Measurements from ENCODE around the gene MYMK.

The MYMK gene

DNA sequence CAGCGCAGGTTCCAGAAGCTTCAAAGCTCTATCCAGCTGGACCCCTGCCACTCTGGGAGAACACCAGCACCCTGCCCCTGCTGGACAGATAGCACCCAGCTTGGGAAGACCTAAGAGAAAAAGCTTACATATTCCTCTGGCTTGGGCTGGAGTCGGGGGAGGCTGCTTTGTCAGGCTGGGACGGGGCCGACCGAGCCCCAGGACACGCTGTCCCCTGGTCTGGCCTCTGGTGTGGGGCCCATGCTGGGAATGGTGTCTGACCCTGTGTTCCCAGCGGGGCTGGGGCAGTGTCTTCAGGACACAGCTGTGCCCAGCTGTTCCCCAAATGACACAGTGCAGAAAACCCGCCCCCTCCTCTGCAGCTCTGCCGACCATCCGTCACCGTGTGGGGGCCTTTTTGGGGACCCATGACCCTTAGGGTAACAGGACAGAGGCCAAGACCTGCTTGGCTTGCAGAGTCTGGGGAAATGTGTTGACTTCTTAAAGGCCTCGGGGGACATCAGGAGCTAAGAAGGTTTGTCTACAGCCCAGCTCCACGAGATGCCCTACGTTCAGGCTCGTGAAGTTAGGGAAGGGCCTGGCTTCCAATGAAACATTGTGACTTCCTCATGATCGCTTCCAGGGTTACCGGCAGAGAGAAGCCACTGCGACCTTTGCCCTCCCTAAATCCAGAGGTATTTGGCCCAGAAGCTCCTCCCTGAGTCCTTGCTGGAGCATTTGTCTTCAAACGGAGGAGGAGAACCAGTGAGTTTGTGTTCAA is 25.4 kb downstream of the MYMK start:
- no peak for DNase-seq

DNA sequence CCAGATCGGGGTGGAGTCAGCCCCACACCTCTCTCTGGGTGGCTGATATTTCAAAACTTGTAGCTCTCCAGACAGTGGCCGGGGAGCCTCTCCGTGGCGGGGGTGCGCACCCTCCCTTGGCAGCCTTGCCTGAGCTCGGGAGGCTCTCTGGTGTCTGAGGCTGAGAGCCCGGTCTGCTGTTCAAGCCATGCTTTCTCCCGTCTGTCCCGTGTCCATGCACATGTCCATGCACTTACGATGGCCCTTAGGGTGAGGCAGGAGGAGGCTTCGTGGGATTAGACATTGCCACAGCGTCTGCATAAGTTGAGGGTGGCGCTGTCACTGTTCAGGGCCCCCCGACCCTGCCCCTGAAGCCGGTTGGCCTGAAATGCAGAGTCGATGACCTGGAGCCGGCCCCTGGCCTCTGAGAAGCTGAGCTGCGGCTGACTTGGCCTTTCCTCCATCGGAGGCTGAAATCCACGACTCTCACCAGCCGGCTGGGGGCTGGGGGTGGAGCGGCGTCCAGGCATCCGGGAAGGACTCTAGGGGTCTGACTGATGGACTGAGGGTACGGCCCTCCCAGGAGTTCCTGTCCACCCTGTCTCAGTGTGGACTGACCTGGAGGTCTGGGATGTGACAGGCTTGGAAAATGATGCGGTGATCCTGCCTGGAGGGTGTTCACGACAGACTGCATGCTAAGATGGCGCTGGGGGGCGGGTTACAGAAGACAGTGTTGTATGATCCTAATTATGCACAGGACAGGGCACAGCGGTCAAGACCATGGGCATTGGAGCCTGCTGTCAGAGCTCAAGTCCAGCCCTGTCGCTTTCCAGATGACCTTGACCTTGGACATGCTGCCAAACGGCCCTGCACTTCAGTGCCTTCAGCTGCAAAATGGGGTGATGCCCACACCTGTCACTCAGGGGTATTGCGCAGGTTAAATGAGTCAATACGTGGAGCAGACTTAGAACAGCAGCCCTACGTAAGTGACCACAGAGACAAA is 27.6 kb downstream of the MYMK start:
- DNase-seq = no peak

DNA sequence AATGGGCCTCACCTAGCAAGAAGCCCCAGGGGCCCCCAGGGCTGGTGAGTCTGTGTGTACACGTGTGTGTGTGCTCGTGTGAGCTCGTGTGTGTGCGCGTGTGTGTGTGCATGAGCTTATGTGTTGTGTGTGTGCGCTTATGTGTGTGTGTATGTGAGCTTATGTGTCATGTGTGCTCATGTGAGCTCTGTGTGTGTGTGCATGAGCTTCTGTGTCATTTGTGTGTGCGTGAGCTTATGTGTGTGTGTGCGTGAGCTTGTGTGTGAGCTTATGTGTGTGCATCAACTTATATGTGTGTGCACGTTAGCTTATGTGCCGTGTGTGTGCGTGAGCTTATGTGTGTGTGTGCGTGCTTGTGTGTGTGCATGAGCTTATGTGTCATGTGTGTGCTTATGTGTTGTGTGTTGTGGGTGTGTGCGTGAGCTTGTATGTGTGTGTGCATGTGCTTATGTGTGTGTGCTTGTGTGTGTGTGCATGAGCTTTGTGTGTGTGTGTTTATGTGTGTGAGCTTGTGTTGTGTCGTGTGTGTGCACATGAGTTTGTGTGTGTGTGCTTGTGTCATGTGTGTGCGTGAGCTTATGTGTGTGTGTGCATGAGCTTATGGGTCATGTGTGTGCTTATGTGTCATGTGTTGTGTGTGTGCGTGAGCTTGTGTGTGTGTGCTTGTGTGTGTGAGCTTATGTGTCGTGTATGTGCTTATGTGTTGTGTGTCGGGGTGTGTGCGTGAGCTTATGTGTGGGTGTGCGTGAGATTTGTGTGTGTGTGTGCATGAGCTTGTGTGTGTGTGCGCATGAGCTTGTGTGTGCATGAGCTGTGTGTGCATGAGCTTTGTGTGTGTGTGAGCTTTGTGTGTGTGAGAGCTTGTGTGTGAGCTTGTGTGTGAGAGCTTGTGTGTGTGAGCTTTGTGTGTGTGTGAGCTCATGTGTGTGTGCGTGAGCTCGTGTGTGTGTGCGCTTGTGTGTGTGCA is 29.1 kb downstream of the MYMK start:
- DNase-seq = no peak

DNA sequence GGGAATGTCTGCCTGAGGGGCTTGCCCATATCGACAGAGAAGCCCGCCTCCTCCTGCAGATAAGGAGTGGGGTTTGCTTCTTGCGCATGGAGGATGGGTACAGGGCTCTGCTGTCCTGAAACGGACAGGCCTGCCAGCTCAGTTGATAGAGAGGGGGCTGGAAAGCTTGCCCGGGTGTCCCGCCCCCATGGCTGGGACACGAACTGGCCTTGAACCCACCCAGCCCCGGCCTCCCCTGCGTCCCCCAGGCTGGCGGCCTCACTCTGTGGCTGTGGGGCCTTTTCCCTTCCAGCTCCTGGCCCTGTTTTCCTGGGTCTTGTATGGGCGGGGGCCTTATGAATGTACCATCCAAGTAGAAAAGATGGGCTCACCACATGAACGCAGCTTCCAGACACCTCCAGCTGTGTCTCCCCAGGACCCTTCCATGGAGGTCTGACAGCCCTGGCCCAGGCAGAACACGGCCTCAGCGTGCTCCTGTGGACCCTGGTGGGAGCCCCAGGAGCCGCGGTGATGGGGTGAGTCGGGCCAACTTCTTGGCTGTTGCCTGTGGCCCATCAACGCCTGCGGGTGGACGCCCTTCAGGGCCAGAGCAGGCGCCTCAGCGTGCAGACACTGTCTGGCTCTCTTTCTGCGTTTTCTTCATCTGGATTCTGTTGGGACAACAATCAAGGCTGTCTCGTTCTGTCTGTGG is 30.0 kb downstream of the MYMK start:
- DNase-seq = no peak

DNA sequence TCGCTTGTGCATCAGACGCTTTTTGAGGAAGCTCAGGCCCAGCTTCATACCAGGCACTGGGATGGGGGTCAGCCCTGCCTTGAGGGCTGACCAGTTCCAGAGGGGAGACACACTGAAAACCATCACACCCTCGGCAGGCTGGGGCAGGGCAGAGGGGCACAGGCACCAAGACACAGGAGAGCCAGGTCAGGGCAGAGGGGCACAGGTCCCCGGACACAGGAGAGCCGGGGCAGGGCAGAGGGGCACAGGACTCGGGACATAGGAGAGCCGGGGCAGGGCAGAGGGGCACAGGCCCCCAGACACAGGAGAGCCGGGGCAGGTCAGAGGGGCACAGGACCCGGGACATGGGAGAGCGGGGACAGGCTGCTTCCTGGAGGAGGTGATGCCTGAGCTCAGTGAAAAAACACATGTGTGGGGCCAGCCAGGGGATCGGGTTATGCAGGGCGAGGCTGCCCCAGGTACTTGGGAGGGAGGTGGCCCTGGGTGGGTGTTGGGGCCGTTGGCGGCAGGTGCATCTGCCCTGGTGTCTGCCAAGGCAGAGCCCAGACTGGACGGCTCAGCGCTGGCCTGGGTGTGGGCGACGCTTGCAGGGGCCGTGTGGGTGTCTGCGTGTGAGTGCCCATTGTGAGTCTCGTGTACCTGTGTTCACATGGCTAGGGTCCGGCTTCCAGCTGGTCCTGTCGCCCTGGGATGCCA is 30.8 kb downstream of the MYMK start:
- no peak for DNase-seq

DNA sequence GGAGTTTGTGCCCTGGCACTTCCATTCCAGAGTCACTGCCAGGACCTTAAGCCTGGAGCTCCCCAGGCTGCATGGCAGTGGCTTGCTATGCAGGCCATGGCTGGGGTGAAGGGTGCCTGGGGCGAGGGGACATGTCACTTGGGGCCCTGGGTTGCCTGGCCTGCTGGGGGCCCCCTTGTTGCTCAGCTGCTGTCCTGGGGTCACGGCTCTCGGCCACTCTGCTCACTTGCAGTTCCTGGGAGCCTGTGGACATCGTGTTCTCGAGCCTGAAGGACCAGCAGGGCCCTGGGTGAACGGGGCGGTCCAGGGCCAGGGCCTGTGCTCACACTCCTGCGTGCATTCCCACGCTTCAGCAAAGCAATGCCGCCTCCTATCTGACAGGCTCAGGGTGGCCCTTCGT is 31.3 kb downstream of the MYMK start:
- DNase-seq = no peak

DNA sequence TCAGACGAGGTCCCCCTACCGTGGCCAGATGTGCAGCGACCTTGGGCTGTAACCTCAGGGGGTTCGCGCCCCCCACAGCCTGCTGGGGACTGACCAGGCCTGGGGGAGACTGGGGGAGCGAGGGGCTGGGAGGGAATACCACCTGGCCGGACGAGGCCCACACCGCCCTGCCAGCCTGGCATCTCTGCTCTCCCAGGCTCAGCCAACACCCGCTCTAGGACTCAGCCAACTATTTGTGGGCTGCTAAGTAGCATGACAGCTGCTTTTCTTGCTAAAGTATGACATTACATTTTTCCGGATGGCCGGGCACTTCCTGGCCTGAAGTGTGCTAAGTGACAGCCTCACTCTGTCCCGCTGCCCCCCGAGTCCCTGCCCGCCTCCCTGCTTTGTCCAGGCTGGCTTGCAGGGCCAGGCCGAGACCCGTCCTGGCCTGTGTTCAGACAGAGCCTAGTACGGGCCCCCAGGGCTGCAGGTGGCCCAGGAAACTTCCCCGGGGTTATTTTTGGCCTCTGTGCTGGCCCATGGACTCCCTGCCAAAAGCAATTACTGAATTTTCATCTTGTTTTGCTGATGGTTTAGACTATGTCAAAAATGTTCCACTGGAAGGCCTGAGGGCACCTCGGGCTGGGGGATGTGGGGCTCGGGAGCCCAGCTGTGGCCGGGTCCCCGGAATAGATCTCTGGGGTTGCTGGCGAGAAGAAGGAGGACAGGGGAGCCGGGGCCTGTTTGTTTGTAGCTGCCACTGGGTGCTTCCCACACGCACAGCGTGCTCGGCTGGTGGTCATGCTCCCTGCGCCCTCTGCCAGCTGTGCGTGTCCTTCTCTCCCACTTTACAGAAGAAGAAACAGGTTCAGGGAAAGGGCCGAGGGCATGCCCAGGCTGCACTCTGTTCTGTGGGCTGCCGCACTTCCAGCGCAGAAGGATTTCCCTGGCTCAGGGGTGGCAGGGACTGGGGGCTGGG is 32.4 kb downstream of the MYMK start:
- DNase-seq = peak; percentile 1

DNA sequence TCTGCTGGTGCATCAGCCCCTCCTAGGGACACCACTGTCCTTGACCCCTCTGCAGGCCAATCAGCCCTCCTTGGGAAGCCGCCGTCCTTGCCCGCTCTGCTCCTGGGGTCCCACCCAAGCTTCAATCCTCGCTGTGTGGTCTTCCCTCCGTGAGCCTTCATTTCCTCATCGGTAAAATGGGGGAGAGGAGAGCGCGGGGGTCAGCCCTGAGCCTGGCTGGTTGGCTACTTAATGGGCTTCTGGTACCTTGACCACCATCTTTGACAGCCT is 33.2 kb downstream of the MYMK start:
- no peak for DNase-seq

DNA sequence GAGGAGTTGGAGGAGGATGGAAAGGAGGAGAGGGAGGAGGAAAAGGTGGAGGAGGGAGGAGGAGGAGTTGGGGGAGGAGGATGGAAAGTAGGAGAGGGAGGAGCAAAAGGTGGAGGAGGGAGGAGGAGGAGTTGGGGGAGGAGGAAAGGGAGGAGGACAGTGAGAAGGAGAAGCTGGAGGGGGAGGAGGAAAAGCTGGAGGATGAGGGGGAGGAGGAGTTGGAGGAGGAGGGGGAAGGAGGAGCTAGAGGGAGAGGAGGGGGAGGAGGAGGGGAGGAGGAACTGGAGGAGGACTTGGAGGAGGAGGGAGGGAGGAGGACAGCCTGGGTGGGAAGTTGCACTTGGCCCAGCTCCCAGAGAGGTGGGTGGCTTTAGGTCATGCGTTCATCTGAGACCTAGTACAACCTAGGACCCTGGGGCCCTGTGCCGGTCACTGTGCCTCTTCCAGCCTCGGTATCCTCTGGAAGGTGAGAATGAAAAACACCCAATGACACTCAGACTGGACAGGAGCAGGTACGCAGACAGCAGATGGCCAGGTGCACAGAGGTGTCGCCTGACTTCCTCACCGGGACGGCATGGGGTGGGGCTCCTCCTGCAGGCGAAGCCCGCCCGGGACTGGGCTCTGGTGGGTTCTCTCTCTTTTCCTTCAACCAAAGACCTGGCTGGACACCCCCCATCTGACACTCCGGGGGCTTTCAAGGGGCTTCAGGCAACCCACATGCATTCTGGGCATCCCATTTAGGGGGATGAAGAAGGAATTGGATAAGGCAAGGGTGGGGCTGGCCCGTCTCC is 33.7 kb downstream of the MYMK start:
- DNase-seq = no peak

DNA sequence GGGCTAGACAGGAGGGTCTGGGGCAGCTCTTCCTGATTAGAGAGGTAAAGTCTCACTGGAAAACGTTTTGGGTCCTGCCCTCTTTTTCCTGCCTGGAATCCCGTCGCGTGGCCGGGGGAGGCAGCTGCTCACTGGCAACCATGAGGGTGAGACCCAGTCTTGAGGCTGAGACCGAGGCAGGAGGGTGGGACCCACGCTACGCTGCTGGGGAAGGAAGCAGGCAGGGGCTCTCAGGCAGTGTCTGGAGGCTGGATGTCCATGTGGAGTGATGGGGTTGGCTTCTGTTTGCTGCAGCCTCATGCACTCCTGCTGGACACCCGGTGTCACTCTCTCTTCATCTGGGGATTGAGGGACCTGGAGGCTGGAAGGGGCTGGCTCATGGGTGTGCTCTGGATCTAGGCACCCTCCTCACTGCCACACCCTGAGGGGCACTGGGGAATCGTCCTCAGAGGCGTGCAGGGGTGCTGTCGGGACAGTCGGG is 34.5 kb downstream of the MYMK start:
- DNase-seq = no peak

DNA sequence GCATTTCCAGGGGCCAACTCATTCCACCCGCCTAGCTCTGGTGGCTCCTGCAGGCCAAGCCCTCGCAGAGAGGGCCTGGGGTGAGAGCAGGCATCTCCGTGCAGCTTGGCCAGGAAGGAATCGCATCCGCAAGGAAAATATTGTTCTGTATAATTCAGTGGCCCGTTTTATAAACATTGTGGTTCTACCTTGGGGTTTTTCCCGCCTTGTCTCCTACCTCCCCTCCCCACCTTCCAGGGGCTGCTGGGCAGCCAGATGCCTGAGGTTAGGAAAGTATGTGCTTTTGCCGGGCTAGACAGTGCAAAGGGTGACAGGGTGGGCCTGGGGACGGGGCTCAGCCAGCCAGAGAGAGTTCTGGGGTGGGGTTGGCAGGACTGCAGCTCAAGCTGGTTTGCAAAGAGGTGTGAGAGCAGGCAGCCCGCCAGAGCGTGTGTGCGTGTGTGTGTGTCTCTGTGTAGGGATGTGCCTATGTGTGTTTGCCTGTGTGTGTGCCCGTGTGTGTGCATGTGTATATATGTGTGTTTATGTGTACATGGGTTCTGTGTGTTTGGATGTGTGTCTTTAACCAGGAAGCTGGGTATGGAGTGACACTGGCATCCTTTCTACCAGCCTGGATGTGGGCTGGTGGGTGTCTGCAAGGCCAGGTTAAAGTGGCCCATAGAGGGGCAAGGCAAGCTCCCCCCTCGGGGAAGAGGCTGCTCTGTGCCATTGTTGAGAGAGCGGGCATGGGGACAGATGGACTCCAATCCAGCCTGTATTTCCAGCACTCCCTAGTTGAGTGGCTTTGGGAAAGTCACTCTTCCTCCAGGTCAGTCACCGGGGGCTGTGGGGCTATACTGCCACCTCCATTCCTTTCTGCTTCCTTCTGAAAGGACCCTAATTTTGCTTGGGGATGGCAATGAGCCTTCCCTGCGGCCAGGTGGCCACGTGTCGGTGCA is 35.2 kb downstream of the MYMK start:
- no peak for DNase-seq

DNA sequence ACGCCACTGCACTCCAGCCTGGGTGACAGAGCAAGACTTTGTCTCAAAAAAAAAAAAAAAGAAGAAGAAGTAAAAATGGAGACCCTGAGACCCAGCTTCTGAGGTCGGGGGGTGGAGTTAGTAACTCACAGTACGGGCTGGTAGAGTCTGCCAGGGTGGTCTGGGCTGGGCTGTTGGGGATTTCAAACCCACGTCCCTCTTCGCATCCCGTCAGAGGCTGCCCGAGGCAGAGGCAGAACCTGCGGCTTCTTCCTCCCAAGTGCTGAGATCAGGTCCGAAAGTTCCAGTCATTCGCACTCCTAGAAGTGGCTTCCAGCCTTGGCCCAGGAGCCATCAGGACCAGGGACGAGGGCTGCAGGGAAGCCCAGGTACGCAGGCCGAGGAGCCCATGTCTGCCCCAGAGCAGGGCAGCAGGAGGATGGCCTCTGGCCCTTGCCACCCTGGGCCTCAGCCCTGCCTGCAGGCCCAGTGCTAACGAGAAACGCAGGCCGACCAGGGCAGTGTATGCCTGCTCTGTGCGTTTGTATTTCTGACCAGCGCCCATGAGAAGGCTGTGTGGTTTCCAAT is 36.0 kb downstream of the MYMK start:
- no peak for DNase-seq

DNA sequence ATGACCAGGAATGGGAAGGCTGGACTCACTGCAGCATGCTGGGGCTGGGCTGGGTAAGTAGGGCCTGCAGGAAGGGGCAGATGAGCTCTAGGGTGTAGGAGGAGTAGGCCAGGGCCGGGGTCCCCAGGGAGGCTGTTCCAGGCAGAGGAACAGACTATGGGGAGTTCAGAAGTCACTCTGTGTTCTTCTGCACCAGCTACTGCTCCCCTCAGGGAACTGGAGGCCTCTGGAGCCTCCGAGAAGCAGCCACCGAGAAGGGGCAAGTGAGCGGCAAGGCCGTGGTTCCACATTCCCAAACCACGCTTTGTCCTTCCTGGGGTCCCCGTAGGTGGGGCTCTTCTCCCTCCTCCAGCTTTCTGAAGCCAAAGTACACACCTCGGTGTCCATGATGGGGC is 37.4 kb downstream of the MYMK start:
- DNase-seq = no peak

DNA sequence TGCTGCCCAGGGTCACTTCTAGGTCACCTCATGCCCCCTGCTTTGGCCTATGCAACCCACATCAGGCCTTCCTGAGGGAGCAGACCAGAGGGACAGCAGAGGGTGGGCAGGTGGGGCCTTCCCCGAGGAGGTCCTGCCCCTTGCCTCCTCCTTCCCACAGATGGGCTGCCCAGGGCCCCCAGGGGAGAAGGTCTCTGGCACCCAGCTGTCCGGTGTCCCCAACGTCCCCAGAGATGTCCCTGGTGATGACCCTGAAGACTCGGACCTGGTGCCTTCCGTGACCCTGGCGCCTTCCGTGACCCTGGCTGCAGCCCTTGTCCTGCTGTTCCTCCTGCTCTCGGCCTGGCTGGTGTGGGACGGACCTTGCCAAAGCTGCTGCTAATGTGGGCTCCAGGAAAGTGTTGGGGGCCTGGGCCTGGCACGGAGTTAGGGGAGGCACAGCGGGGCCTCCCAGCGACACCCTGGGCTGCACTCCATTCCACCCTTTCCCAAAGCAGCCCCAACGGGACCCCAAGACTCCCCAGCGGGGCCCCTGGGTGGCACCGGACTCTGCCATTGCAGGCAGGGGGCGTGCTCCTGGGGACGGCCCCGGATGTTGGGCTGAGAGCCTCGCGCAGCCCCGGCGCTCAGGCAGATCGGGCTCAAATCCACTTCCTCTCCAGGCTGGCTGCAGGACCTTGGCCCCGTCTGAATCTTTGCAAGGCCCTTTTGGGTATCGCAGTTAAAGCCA is 39.1 kb downstream of the MYMK start:
- no peak for DNase-seq

DNA sequence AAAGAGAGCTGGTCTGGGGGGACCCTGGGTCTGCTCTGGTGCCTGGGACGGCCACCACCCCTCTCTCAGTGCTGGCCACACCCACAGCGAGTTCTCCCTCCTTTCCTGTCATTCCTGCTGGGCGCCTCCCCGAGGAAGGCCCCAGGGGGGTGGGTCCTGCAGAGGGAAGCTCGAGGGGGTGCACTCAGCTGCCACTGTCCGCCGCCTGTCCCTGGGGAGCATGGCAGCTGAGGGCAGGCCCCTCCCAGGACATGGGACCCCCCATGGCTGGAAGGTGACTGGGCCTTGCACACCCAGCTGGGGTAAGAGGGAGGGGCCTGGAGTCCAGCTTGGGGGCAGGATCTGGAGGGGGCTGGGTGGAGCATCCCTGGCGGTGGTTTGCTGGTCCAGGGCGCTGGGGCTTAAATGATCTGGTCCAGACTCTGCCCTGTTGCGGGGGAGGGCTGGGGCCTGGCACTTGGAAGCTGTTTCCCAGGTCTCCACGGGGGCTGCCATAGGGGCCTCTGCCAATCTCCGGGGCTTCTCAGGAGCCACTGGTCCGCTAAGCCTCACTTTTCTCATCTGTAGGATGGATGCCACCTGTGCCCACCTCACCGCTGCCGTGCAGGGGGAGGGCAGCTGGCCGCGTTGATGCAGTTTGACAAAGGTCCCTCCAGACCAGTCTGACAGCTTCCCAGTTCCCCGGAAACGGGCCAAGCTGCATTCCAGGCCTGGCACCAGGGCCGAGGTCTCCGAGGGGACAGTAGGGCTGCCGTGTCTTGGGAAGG is 39.9 kb downstream of the MYMK start:
- no peak for DNase-seq

DNA sequence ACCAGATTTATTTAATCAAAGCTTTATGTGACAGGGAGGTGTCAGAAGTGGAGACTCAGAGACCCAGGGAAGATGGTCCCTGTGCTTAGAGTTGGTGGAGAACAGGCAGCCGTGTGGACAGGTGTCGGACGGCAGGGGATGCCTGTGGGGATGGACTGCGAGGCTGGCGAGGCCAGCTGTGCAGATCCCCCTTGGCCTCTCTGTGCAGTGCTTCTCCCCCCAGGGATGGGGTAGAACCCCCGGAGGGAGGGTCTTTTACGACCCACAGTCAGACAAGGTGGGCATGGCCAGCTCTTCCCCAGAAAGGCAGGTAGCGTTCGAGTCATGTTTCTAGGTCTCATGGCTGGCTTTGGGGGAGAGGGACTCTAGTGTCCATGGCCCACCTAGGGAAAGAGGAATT is 41.1 kb downstream of the MYMK start:
- DNase-seq = no peak

All from NCI-H1694 treated with DMSO at 0.1 percent for 48 hours (cell line).